Neural progenitor cell (in vitro differentiated cells): Measurements from ENCODE around the gene ERICH6B. TPM values are rescaled to one million over a fixed set of nuclear protein-coding genes. Genes with fewer than 3 reads are reported as not detected.
"Not testable (repeated sequence)": the region's sequence is repeated elsewhere in the genome, so short reads cannot be mapped to it uniquely, and the experiment has no call there.

Experiments
- DNase-seq: peaks from one replicate; pipeline ENCODE4 v3.0.0-alpha.2; 2016; ENCODE audit warnings: low spot score
- H2AFZ ChIP-seq: fragments of 200-600 bp; sonication (generic); replicated peaks from 2 replicates; pipeline ENCODE4 v1.6.1; 2016; ENCODE audit warnings: antibody characterized with exemption
- H3F3A ChIP-seq: fragments of 200-600 bp; sonication (generic); 2 replicates; pipeline ENCODE4 v1.6.1; 2016; ENCODE audit warnings: antibody characterized with exemption, low read depth
- H3K27ac ChIP-seq: fragments of 200-600 bp; sonication (generic); 2 replicates; pipeline ENCODE4 v1.5.1; 2016; ENCODE audit warnings: mild to moderate bottlenecking
- H3K27me3 ChIP-seq: fragments of 200-600 bp; sonication (generic); 2 replicates; pipeline ENCODE4 v1.6.1; 2016; ENCODE audit warnings: mild to moderate bottlenecking, moderate library complexity
- H3K36me3 ChIP-seq: fragments of 200-600 bp; sonication (generic); 2 replicates; pipeline ENCODE4 v1.5.1; 2016
- H3K4me1 ChIP-seq: fragments of 200-600 bp; sonication (generic); 2 replicates; pipeline ENCODE4 v1.6.1; 2016; ENCODE audit warnings: mixed run types
- H3K4me2 ChIP-seq: fragments of 200-600 bp; sonication (generic); 2 replicates; pipeline ENCODE4 v1.6.1; 2016
- H3K4me3 ChIP-seq: fragments of 200-600 bp; sonication (generic); 2 replicates; pipeline ENCODE4 v1.5.1; 2016
- H3K79me2 ChIP-seq: fragments of 200-600 bp; sonication (generic); 2 replicates; pipeline ENCODE4 v1.6.1; 2016; ENCODE audit warnings: low read depth
- H3K9ac ChIP-seq: fragments of 200-600 bp; sonication (generic); 2 replicates; pipeline ENCODE4 v1.6.1; 2016
- H3K9me3 ChIP-seq: fragments of 200-600 bp; sonication (generic); 2 replicates; pipeline ENCODE4 v1.5.1; 2016; ENCODE audit warnings: low read depth
- H4K20me1 ChIP-seq: fragments of 200-600 bp; sonication (generic); 2 replicates; pipeline ENCODE4 v1.6.1; 2016; ENCODE audit warnings: low read depth
- H3K27ac Mint-ChIP-seq: 3 replicates; pipeline ENCODE4 v1.8.0; 2021; ENCODE audit warnings: mixed read lengths
- H3K27me3 Mint-ChIP-seq: 2 replicates; pipeline ENCODE4 v1.8.0; 2022; ENCODE audit warnings: low read depth, mild to moderate bottlenecking, inconsistent platforms, moderate library complexity, mixed read lengths; ENCODE audit not compliant: insufficient read depth
- H3K36me3 Mint-ChIP-seq: 3 replicates; pipeline ENCODE4 v1.8.0; 2021; ENCODE audit warnings: mixed read lengths
- H3K4me1 Mint-ChIP-seq: 3 replicates; pipeline ENCODE4 v1.8.0; 2021; ENCODE audit warnings: mixed read lengths
- H3K4me3 Mint-ChIP-seq: 3 replicates; pipeline ENCODE4 v1.8.0; 2021; ENCODE audit warnings: mild to moderate bottlenecking, moderate library complexity, mixed read lengths
- H3K9me3 Mint-ChIP-seq: 3 replicates; pipeline ENCODE4 v1.8.0; 2020; ENCODE audit warnings: mixed read lengths
- EZH2 ChIP-seq: fragments of 200-600 bp; sonication (generic); IDR thresholded peaks from 2 replicates; pipeline ENCODE4 v1.6.1; 2017; ENCODE audit warnings: antibody characterized with exemption, mild to moderate bottlenecking, moderate library complexity
- EZH2phosphoT487 ChIP-seq: fragments of 200-600 bp; sonication (generic); IDR thresholded peaks from 2 replicates; pipeline ENCODE4 v1.6.1; 2017; ENCODE audit warnings: antibody characterized with exemption
- total RNA-seq: library from RNA; depleted of rRNA; stranded (reverse); fragments of >200 nt; gene quantifications from 2 replicates; pipeline ENCODE4 v1.2.3, GENCODE V29; 2015; ENCODE audit warnings: low replicate concordance
- TF ChIP-seq, protein P1 (sequence below): fragments of 200-600 bp; sonication (generic); IDR thresholded peaks from 2 replicates; pipeline ENCODE4 v1.5.1; 2017; ENCODE audit warnings: antibody characterized with exemption, mild to moderate bottlenecking

The ERICH6B gene
- not detected in 2 replicates for total RNA-seq

DNA sequence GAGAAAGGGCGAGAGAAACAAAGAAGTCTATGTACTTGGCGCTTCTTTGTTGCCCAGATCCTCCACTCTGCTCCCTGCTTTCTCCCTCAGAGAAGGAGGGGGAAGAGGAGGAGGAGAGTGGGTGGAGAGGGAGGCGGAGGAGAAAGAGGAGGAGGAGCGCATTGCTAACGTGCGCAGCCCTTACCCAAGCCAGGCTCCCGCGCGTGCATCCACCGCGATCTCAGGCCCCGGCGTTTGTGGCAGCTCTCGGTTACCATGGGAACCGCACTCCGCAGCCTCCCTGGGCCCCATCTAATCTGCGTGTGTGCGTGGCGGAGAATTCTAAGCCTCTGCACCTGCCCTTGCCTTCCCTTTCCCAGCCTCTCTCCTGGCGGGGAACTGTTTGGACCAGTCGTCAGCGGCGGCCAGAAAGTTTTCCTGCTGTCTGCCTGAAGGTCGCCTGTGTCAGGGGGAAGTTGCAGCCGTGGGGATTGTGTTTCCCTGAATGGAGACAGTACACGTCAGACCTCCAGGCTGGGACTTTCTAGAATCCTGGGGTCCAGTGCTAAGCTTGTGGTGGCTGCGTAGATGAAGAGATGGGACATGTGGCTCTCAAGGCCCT lies at the start of gene ERICH6B:
ERICH6B (minus strand) TSS at position 239 of the 601 bp plus-strand sequence. CDS start 18,734 bp downstream, outside the sequence.
- DNase-seq = peak; percentile 92
- peak within 1 kb of the TSS; percentile 100 for H3K27ac Mint-ChIP-seq
- TF ChIP-seq EZH2 = no peak
- no peak for TF ChIP-seq EZH2phosphoT487
- TF ChIP-seq, protein P1, sequence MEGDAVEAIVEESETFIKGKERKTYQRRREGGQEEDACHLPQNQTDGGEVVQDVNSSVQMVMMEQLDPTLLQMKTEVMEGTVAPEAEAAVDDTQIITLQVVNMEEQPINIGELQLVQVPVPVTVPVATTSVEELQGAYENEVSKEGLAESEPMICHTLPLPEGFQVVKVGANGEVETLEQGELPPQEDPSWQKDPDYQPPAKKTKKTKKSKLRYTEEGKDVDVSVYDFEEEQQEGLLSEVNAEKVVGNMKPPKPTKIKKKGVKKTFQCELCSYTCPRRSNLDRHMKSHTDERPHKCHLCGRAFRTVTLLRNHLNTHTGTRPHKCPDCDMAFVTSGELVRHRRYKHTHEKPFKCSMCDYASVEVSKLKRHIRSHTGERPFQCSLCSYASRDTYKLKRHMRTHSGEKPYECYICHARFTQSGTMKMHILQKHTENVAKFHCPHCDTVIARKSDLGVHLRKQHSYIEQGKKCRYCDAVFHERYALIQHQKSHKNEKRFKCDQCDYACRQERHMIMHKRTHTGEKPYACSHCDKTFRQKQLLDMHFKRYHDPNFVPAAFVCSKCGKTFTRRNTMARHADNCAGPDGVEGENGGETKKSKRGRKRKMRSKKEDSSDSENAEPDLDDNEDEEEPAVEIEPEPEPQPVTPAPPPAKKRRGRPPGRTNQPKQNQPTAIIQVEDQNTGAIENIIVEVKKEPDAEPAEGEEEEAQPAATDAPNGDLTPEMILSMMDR = no peak
- no peaks in the 10 kb centered on the region for H3K36me3 Mint-ChIP-seq
- H3K4me2 ChIP-seq = peak within 1 kb of the TSS; percentile 76
- no peaks in the 10 kb centered on the region for H3F3A ChIP-seq
- H3K27ac ChIP-seq = no peak within 1 kb of the TSS
- H3K27me3 ChIP-seq = peaks cover 51% of the 10 kb centered on the region
- H3K9ac ChIP-seq = no peak within 1 kb of the TSS
- no peaks in the 10 kb centered on the region for H3K9me3 ChIP-seq
- no peaks in the 10 kb centered on the region for H4K20me1 ChIP-seq
- peaks cover 24% of the 10 kb centered on the region for H3K9me3 Mint-ChIP-seq
- H3K4me1 ChIP-seq = peaks cover 8% of the 10 kb centered on the region
- peaks cover 8% of the 10 kb centered on the region for H3K27me3 Mint-ChIP-seq
- H3K4me1 Mint-ChIP-seq = peaks cover 53% of the 10 kb centered on the region
- H3K79me2 ChIP-seq = no peaks in the 10 kb centered on the region
- H3K4me3 Mint-ChIP-seq = peak within 1 kb of the TSS; percentile 79
- no peaks in the 10 kb centered on the region for H3K36me3 ChIP-seq
- H2AFZ ChIP-seq = peak within 1 kb of the TSS; percentile 89
- H3K4me3 ChIP-seq = peak within 1 kb of the TSS; percentile 42

- not testable (repeated sequence) for H3K9me3 ChIP-seq, H3K36me3 Mint-ChIP-seq, H3K27me3 Mint-ChIP-seq, H3K4me2 ChIP-seq, H3K9me3 Mint-ChIP-seq, H3K36me3 ChIP-seq, H3K4me1 ChIP-seq, H3K79me2 ChIP-seq, H3K27me3 ChIP-seq, H3K9ac ChIP-seq, H3K4me3 ChIP-seq, H4K20me1 ChIP-seq, H3K4me3 Mint-ChIP-seq, H3K27ac ChIP-seq, H3K27ac Mint-ChIP-seq, DNase-seq, H3F3A ChIP-seq, H3K4me1 Mint-ChIP-seq, H2AFZ ChIP-seq
These were observed 47.4 kb upstream of the ERICH6B start for GRCh38 chr13:45662903-45663302.

- H3K27ac ChIP-seq = no peak overlapping the region
- H4K20me1 ChIP-seq = no peaks in the 10 kb centered on the region
- no peaks in the 10 kb centered on the region for H3K4me1 ChIP-seq
- Mint-ChIP-seq H3K27ac (no peak overlapping the region), H3K4me3 (no peak overlapping the region), H3K4me1 (no peaks in the 10 kb centered on the region), H3K27me3 (no peaks in the 10 kb centered on the region), H3K36me3 (no peaks in the 10 kb centered on the region), H3K9me3 (peaks cover 4% of the 10 kb centered on the region)
- no peak overlapping the region for H2AFZ ChIP-seq
- DNase-seq = no peak
- H3F3A ChIP-seq = no peaks in the 10 kb centered on the region
- H3K4me2 ChIP-seq = no peak overlapping the region
- TF ChIP-seq EZH2 (no peak), EZH2phosphoT487 (no peak)
- TF ChIP-seq, protein P1 = no peak
- H3K27me3 ChIP-seq = no peaks in the 10 kb centered on the region
- no peak overlapping the region for H3K9ac ChIP-seq
- H3K36me3 ChIP-seq = no peaks in the 10 kb centered on the region
- no peak overlapping the region for H3K4me3 ChIP-seq
- H3K9me3 ChIP-seq = no peaks in the 10 kb centered on the region
- no peaks in the 10 kb centered on the region for H3K79me2 ChIP-seq
These were observed 46.6 kb upstream of the ERICH6B start for GRCh38 chr13:45662162-45662561.

DNA sequence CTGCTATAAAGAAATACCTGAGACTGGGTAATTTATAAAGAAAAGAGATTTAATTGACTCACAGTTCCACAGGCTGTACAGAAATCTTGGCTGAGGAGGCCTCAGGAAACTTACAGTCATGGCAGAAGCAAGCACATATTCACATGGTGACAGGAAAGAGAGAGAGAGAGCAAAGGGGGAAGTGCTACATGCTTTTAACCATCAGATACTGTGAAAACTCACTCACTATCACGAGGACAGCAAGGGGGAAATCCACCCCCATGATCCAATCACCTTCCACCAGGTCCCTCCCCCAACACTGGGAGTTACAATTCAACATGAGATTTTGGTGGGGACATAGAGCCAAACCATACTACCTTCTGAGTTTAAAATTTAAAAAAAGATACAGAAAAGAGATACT lies 44.9 kb upstream of the ERICH6B start:
- H3K36me3 ChIP-seq = not testable (repeated sequence)

More for the DNA sequence above, 44.9 kb upstream of the ERICH6B start:
- H3K27ac ChIP-seq, H3K9ac ChIP-seq, H4K20me1 ChIP-seq, H3K9me3 Mint-ChIP-seq, H3K36me3 Mint-ChIP-seq, H3K79me2 ChIP-seq, H3K4me3 ChIP-seq, H3K9me3 ChIP-seq, H3K27me3 ChIP-seq, H3K4me1 ChIP-seq, DNase-seq, H3F3A ChIP-seq, H3K27me3 Mint-ChIP-seq, H3K4me3 Mint-ChIP-seq, H3K4me1 Mint-ChIP-seq, H3K27ac Mint-ChIP-seq, H3K4me2 ChIP-seq: not testable (repeated sequence)
- peak overlapping the region; percentile 50 for H2AFZ ChIP-seq
